ENCODE data around the gene RABGAP1L. TPM values are rescaled to one million over a fixed set of nuclear protein-coding genes. Genes with fewer than 3 reads are reported as not detected.
"Not testable (repeated sequence)": the region's sequence is repeated elsewhere in the genome, so short reads cannot be mapped to it uniquely, and the experiment has no call there.

RABGAP1L gene
- polyA plus RNA-seq, 1 donor = 28.0 TPM

DNA sequence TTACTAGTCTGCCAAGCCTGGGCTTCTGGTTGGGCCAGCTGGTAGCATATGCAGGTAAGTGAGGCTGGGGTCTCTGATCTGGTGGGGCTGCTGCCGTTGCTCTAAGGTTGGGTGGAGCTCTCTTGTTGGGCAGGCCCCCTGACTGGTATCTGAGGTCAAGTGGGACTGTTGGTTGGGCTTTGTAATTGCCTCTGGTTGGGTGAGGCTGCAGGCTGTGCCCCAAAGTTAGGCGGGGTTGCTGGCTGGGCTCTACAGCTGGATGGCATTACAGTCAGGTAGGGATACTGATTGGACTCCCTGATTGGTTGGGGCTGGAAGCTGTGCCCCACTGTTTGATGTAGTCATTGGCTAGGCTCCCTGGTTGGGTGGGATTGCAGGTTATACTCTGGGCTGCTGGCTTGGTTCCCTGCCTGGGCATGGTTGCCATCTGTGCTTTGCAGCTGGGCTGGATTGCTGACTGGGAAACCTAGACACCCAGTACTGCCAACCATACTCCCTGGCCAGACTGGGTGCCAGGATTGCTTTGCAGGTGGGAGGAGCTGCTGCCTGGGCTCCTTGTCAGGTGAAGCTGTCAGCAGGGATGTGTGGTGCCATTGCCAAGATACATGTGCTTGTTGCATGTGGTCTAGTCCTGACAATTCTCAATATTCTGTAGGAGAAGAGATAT is 130.5 kb downstream of the RABGAP1L start:
- no peak for DNase-seq

DNA sequence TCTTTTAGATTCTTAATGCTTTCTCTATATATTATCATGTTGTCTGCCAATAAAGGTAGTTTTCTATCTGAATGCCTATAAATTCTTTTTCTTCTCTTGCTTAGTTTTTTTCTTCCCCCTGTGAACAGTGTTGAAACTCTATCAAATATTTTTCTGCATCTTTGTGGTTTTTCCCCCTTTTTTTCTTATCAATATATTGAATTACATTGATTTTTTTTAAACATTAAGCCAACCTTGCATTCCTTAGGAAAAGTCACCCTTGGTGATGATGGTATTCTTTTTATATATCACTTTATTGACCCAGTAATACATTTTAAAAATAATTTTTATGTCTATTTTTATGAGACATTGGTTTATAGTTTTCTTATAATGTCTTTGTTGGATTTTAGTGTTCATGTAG is 131.7 kb downstream of the RABGAP1L start:
- no peak for DNase-seq

DNA sequence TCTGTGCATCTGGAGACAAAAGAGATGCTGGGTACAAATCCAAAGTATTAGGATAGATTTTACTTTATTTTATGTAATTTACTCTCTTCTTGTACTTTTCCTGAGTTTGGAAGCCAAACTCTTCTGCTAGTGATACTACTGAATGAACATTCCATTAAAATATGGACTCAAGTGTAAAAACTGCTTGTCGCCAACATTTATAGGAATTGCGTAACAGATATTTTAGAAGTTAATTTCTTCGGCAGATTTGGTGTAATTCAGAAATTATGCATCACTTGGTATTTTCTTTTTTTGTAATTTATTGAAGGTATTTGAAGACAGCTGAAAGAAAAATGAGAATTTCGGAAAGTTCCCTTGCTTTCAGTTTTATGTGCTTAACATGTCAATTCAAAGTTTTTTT is 137.0 kb downstream of the RABGAP1L start:
- DNase-seq = no peak

DNA sequence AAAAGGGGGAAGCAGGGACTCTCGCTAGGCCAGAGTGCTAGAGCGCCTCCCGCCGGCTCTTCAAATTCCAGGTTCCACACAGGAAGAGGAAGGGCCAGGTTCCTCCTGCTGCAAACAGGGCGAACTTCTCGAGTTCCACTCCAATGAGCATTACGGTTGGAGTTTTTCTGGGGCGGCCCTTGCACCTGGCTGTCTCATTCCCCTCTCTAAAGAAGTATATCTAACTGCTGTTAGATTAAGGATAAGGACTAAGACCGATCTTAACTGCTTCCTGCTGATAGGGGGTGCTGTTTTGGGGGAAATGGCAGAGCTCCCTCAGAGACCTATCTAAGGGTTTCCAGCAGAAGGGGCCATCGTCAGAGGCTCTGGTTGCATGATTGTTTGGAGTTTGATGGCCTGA is 138.0 kb downstream of the RABGAP1L start:
- no peak for DNase-seq

DNA sequence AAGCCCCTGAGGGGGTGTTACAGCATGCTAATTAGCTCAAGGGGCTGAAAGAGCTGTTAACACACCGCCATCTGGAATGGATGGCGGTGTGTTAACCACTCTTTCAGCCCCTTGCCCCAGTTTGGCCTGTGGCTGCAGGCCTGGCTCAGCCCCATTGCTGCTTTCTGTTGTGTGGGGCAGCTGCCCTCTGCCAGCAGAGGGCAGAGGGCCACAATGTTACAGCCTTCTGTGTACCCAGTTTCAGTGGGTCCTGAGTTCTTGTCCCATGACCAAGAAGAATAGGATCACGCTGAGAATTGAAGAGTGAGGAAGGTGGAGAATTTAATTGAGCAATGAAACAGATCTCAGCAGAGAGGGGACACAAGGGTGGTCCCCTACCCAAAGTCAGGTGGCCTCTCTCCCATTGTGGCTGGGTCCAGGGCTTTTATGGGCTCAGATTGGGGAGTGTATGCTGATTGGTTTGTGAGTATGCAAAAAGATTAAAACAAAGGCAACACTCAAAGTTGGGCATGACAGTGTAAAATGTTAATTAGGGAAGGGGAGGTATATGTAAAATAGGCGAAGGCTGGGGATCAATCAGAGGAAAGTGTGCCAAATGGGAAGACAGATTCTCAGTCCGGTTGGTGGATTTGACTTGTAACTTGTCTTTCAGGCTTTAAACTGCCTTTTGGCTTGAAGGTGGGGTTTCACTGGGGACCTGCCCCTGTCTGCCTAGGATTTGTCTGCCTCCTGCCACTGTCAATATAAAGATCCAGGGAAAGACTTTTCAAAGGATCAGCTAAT is 142.2 kb downstream of the RABGAP1L start:
- no peak for DNase-seq

DNA sequence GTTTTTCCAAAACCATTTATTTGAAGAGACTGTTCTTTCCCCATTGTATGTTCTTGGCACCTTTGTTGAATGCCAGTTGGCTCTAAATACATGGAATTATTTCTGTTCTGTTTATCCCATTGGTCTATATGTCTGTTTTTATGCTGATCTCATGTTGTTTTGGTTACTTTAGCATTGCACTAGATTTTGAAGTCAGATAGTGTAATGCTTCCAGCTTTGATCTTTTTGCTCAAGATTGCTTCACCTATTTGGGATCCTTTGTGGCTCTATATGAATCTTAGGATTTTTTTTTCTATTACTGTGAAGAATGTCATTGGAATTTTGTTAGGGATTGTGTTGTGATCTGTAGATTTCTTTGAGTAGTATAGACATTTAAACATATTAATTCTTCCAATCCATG is 149.3 kb downstream of the RABGAP1L start:
- DNase-seq = no peak

DNA sequence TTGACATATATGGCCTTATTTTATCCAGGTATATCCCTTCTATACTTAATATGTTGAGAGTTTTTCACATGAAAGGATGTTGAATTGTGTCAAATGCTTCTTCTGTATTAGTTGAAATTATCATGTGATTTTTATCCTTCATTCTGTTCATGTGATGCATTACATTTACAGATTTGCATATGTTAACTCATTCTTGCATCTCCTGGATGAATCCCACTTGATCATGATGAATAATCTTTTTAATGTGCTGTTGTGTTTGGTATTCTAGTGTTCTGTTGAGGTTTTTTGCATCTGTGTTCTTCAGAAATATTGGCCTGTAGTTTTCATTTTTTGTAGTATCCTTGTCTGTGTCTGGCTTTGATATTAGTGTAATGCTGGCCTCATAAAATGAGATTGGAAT is 150.2 kb downstream of the RABGAP1L start:
- no peak for DNase-seq

DNA sequence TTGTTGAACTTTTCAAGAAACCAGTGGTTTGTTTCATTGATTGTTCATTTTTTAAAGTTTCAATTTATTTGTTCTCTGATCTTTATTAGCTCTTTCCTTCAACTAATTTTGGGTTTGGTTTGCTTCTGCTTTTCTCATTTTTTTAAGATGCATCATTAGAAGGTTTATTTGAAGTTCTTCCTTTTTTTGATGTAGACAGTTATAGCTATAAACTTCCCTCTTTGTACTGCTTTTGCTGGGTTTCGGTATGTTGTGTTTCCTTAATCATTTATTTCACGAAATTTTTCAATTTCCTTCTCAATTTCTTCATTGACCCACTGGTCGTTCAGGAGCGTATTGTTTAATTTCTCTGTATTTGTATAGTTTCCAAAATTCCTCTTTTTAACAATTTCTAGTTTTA is 155.1 kb downstream of the RABGAP1L start:
- no peak for DNase-seq

DNA sequence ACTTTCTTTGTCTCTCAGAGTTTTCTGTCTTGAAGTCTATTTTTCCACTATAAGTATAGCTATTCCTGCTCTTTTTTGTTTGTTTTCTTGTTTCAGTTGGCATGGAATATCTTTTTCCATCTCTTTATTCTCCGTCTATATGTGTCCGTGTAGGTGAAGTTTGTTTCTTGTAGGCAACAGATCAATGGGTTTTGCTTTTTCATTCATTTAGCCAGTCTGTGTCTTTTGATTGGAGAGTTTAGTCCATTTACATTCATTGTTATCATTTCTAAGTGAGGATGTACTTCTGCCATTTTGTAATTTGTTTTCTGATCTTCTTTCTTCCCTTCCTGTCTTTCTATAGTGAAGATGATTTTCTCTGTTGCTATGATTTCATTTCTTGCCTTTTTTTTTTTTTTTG is 155.9 kb downstream of the RABGAP1L start:
- DNase-seq = no peak

DNA sequence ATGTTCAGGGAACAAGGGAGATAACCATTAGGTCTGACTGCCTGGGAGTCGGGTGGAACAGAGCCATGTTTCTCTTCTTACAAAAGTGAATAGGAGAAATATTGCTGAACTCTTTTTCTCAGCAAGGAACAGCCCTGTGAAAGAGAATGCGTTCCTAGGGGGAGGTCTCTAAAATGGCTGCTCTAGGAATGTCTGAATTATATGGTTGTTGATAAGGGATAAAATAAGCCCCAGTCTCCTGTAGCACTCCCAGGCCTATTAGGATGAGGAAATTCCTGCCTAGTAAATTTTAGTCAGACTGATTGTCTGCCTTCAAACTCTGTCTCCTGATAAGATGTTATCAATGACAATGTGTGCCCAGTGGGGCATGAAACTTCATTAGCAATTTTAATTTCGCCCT is 161.6 kb downstream of the RABGAP1L start:
- DNase-seq = not testable (repeated sequence)

DNA sequence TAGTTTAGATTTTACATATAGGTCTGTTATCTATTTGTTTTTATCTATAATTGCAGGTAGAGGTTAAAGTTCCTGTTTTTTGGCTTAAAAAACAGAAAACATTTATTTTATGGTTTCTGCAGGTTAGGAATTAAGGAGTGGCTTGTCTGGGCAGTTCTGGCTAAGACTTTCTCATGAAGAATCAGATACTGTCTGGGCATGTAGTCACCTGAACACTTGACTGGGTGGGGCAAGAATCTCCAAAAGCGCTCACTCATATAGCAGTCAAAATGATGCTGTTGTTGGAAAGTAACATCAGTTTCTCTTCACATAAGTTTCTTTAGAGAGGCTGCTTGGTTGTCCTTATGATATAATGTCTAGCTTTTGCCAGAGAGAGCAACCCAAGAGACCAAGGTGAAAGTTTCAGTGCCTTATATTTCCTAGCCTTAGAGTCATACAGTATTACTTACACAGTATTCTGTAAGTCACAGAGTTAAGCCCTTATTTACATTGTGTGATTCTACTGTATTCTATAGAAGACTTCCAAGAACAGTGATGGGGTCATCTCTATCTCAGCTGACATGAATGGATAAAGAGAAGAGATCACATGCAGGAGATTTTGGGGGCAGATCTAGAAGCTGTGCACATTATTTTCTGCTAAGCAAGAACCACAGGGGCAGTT is 163.0 kb downstream of the RABGAP1L start:
- no peak for DNase-seq

DNA sequence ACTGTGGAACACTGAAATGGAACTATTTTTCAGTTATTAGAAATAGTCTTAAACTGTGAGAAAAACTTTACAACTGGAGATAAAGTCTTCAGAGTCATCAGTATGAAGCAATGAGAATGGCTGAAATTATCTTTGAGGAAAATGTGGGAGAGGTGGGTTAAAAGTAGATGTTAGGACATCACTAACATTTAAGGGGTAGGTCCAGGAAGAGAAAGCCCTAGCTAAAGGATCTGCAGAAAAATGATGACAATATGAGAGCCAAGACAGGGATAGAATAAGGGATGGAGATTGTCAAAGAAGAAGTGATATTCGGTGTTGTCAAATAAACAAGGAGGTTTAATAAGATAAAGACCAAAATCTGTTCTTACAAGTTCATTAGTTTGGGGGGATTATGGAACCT is 165.2 kb downstream of the RABGAP1L start:
- DNase-seq = no peak

DNA sequence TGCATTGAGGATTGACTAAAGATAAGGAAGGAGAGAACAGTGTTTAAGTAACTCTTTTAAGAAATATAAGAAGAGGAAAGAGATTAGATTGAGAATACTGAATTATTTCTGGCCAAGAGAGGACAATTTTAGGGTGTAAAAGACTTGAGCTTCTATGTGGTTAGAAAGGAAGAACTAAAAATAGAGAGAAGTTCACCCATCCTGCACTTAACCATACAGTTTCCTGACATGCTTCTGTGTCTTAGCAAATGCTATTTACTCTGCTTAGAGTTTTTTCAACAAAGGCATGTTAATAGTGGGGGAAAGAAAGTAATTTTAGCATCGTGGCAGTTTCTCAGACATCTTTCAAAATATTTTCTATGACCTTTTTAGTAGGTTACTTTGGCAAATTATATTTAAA is 165.6 kb downstream of the RABGAP1L start:
- DNase-seq = no peak

DNA sequence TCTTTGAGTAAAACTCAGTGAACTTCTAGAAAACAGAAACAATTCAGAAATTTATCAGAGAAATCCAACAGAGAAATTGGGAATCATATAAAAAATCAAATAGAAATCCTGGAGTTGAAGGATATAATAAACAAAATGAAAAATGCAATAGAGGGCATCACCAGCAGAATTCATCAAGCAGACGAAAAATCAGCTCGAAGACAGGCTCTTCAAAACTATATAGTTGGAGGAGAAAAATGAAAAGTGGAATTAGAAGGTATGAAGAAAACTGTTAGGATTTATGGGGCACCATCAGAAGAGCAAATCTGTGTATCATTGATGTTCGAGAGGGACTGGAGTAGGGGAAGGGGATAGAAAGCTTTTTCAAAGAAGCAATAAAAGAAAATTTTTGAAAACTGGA is 167.0 kb downstream of the RABGAP1L start:
- no peak for DNase-seq

DNA sequence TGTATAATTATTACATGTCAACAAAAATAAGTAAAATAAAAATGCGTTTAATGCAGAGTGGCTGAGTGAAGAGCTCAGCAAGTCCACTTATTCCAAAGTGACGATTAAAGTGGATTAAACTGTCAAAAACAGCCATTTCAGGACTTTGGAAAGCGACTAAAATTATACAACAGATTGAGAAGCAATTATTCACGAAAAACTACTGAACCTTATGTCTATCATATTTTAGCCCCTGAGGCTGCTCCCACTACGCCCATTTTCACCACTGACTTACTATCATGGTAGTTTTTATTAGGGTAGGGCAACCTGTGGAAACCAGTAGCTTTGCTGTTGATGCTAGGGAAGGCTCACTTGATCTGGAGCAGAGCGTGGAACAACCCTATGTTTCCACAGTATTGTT is 174.1 kb downstream of the RABGAP1L start:
- no peak for DNase-seq

DNA sequence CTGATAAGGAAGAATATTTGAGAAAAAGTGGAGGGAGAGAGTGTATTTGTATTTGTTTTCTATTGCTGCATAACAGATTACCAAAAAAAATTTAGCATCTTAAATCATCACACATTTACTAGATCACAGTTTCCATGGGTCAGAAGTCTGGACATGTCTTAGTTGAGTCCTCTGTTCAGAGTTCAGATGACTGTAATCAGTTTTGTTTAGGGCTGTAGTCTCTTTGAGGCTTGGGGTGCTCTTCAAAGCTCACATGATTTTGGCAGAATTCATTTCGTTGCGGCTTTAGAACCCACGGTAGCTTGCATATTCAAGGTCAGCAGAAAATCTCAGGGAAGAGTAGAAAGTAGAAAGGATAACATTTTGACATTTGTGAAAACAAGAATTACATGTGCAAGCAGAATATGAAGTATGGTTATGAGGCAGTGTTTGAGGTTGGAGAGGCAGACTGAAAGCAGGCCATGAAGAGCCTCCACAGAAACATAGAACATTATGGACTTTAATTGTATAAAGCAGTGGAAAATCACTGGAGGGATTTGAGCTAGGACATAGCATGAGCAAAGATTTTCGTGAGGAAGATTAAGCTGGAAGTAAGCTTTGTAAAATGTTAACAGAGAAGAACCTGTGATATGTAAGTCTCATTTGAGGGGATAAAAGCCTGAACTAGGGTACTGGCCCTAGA is 177.8 kb downstream of the RABGAP1L start:
- no peak for DNase-seq

DNA sequence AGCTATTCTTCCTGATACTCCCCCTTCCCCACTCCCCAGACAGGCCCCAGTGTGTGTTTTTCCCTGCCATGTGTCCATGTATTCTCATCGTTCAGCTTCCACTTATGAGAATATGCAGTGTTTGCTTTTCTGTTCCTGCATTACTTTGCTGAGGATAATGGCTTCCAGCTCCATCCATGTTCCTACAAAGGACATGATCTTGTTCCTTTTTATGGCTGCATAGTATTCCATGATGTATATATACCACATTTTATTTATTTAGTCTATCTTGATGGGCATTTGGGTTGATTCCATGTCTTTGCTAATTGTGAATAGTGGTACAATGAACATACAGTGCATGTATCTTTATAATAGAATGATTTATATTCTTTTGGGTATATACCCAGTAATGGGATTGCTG is 181.1 kb downstream of the RABGAP1L start:
- DNase-seq = not testable (repeated sequence)

DNA sequence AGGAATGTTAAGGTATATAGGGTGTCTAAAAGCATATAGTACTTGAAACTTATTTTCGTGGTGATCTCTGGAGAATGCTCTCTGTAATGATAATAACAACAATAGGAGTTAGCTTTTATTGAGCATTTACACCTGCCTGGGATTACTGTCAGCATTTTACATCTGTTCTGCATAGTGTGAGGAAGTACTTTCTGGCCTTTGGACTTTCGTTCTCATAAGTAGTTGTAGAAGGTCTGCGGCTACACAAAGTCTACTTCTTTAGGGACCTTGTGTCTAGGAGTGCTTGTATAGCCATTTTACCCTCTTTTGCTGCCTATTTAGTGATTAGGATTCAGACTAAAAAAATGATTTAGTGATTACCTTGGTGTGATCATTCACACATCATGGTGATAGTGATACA is 184.8 kb downstream of the RABGAP1L start:
- DNase-seq = no peak

DNA sequence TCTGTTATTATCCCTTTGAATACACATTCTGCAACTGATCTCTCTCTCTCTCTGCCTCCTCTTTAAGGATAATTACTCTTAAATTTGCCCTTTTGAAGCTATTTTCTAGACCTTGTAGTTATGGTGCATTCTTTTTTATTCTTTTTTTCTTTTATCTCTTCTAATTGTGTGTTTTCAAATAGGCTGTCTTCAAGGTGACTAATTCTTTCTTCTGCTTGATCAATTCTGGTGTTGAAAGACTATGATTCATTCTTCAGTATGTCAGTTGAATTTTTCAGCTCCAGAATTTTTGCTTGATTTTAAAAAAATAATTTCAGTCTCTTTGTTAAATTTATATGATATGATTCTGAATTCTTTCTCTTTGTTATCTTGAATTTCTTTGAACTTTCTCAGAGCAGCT is 192.8 kb downstream of the RABGAP1L start:
- no peak for DNase-seq

DNA sequence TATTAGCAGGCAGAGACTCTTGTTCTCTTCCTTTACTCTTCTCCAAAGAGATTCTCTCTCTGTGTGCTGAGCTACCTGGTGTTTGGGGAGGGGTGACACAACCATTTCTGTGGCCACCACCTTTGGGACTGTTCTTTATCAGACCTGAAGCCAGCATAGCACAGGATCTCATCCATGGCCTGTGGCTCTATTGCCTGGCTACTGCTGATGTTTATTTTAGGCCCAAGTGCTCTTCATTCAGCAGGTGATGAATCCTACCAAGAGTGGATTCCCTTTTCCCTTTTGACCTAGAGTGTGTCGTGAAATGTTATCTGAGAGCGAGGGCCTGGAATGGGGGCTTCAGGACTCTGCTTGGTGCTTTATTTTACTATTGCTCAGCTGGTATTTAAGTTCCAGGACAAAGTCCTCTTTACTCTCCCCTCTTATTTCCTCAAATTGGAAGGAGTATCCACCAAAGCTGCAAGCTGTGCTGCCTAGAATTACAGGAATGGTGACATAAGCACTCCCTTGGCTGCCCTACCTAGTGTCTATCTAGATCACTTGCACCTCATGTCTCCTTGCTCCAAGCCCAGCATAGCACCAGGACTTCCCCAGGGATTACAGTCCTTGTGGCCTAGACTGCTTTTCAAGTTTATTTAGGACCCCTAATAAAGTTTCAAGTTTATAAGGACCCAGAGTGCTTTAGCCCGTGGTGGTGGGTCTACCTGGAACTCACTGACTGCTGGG is 193.7 kb downstream of the RABGAP1L start:
- DNase-seq = no peak

DNA sequence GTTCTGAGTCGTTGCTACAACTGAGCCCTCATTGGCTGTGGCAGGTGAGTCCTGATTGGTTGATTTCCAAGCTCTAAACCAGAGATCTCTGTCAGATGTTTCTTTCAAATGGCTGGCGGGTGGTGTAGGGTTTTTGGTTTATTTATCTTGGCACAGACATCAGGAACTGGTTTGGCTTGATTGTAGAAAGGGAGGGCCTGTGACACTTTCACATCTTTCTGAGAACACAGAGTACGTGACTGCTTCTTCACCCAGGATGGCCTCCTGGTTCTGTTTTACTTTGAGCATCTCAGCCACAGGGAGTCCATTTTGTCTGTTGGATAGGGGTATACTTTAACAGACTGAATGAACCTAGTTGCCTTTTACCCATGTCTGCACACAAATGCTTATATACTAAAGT is 199.0 kb downstream of the RABGAP1L start:
- no peak for DNase-seq

DNA sequence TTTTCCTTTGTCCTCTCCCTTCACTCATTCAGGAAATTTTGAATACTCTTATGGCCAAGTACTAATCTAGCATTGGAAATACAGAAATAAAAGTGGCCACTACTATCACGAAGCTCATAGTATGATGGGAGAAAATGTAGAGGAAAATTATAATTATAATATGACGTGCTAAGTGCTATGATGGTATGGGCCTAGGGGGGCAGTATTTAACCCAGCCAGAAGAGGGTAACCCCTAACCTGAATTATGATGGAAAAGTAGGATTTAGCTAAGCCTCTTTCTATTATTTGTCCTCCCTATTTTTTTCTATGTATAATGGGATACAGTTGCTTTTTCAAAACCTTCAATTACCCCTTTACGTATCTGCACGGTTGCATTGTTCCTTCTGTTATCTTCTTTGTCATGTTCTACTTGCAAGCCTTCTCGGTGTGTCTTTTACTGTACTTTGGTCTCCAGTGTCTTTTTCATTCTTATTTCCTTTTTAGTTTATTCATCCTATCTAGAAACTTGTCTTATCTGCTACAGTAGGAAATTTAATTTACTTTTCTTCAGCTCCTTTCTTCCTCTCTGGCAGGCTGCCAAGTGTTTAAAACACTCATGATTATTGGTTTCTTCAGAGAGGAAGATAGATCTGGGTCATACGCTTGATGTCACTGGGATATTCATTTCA is 199.6 kb downstream of the RABGAP1L start:
- no peak for DNase-seq

Data from left kidney (tissue), 2 donors.